Activated CD8-positive, alpha-beta memory T cell treated with anti-CD3 and anti-CD28 coated beads for 1 hour (primary cell): ENCODE measurements around the gene DEF6.

Source experiments
- DNase-seq, 2 donors: peaks; one replicate each; pipeline ENCODE4 v3.0.0-alpha.2; 2020; ENCODE audit warnings: low read depth in 1 of 2; ENCODE audit errors: extremely low read depth in 1 of 2

DEF6 gene, protein sequence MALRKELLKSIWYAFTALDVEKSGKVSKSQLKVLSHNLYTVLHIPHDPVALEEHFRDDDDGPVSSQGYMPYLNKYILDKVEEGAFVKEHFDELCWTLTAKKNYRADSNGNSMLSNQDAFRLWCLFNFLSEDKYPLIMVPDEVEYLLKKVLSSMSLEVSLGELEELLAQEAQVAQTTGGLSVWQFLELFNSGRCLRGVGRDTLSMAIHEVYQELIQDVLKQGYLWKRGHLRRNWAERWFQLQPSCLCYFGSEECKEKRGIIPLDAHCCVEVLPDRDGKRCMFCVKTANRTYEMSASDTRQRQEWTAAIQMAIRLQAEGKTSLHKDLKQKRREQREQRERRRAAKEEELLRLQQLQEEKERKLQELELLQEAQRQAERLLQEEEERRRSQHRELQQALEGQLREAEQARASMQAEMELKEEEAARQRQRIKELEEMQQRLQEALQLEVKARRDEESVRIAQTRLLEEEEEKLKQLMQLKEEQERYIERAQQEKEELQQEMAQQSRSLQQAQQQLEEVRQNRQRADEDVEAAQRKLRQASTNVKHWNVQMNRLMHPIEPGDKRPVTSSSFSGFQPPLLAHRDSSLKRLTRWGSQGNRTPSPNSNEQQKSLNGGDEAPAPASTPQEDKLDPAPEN

GRCh38 chr6:35297601-35298481, at the start of gene DEF6:
Gene DEF6 (plus strand): TSS chr6:35297818. CDS start chr6:35297857, 39 bp downstream.
- peak; percentile 73 to 76 for DNase-seq

DNA sequence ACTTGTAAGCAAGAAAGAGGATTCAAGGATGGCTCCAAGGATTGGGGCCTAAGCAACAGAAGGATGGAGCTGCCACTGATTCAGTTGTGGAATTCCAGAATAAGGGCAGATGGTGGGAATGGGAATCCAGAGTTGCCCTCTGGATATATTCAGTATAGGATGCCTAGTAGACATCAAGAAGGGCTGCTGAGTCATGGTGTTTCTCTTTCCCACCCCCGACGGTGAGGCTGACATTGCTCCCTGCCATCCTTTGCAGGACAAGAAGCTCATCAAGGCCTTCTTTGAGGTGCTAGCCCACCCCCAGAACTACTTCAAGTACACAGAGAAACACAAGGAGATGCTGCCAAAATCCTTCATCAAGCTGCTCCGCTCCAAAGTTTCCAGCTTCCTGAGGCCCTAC, 49.3 kb upstream of the DEF6 start:
- DNase-seq: no peak

DNA sequence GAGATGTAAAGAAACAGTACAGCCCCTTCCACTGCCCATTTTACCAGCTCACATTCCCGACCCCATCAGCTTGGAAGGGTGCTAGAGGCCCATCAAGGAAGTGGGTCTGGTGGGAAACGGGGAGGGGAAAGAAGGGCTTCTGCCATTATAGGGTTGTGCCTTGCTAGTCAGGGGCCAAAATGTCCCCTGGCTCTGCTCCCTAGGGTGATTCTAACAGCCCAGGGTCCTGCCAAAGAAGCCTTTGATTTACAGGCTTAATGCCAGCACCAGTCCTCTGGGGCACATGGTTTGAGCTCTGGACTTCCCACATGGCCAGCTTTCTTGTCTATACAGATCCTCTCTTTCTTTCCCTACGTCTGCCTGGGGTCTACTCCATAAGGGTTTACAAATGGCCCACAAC, 48.7 kb upstream of the DEF6 start:
- no peak for DNase-seq

GRCh38 chr6:35251949-35252348, 45.7 kb upstream of the DEF6 start:
- no peak for DNase-seq

- DNase-seq: no peak
These were observed 44.4 kb upstream of the DEF6 start for GRCh38 chr6:35253249-35253648.

DNA sequence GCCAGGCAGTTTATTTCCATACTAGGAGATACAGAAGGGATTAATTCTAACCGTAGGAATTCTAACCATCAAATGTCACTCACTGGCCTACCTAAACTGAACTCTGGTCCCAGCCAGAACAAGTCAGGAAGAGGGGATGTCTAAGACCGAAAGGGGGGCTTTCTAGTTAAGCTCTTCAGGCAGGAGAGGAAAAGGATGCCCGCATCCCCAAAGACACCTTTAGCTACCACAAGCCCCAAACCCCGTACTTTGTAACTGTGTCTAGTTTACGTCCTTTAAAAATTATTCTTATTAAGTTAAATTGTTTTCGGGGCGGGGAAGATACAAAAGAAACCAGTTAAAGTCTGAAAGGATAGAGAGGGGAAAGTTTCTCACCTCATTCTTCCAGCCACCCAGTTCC, 39.3 kb upstream of the DEF6 start:
- DNase-seq: no peak

DNA sequence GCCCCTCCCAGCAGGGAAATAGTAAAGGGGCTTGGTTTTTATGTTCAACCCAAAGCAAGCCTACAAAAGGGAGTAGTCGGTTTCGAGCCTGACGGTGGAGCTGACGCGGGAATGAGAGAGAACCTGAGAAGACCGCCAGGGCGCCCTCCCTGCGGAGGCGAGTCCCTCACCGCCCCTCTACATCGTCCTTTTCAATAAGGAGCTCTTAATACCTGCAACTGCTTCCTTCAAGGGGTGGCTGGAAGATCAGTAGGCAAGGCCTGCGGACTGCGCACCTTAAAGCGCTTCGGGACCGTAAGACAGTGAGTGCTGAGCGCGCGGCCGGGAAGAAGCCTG, 38.8 kb upstream of the DEF6 start:
- DNase-seq: no peak

DNA sequence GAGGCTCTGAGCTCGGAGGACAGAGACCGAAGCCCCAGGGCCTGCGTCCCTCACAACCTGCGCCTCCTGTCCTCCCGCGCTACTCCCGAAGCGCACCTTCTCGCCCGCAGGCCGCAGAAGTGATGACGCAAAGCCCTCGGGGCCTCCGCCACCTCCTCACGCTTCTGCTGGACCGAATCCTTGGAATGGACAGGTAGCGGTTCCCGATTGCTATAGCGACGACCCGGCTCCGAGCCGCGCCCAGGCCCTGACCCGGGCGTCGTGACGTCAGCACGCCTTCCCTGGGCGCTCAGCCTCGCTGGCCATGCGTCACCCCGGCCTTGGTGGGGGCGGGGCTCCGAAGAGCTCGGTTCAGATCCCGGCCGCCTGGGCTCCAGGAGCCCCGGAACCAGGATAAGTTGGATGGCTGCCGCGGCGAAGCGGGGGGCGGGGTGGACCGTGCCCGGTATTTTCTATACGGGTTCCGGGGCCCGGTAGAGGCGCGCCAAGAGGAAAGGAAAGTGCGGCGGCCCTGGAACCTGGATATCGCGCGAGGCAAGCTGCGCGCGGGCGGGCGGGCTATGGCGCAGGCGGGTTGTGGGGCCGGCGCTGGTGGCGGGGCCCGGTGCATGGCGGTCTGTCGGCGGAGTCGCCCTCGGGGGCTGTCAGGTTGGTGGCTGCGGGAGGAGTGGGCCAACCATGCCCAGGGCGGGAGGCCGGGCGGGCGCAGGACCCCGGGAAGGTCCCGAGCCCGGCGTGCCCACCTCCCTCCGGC, 38.2 kb upstream of the DEF6 start, which contains the start of gene ZNF76:
TSS of gene ZNF76 (plus strand) at position 542 of the 754 bp plus-strand sequence. CDS start 21,417 bp downstream, outside the sequence.
- peak; percentile 83 to 87 for DNase-seq

DNA sequence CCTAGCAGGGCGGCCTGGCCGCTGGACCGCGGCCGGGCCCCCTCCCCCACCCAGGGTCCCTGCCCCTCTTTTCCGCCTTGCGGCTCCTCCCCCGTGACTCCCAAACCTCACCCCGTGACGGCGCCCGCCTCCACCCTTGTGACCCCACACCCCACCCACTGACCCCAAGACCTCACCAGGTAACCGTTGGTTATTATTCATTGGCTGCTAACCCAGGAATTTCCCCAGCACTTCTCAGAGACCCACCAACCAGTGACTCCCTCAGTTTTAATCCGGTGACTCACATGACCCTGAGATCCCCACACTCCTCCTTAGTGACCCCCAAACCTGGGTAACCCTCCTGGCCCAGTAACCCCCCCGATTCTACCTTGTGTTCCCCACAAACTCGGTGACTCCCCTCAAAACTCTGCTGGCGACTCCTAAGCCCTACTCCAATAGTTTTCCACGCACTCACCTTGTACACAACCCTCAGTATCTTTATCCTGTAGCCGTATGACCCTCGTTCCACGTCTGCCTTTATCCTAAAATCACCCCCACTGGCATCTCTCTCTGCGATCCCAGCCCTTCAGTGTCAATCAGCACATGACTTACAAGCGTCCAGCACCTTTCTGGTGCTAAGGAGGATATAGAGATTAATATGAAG, 37.5 kb upstream of the DEF6 start:
- DNase-seq: peak; percentile 62 to 64

DNA sequence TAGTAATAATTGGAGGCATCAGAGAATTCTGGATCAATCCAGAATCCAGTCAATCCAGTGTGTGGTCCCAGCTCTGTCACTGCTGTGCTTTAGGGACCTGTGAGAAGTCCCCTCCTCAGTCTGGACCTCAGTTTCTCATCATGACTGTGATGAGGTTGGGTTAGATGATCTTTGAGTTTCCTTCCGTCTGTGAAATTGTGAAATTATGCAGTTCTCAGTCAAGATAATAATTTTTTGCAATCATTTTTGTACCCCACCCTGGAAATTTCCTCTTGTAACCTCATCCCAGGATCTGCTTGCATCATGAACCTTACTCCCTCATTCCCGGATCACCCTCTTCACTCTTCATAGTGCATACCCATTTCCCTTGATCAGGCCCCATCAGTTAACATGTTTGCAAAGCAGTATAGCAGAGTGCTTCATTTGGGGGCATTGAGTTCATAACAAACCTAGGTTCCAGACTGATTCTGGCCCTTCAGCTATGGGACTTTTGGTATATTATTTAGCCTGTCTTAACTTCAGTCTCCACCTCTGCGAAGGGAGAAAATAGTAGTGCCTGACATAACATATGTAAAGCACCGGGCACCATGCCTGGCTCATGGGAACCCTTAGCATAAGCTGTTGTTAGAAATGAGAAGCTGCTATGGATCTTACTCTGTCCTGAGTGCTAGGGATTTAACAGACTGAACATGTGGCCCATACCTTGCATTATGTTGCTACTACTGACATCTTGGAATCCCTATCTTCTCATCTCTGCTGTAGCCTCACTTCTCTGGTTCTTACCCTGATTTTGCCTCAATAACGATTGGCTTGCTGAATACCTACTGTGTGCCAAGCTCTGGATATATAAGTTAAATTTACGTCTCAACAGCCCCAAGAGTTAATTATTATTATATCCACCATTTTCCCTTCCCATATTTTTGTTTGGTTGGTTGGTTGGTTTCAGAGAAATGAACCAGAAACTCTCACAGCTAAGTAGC, 36.7 kb upstream of the DEF6 start:
- DNase-seq: no peak

DNA sequence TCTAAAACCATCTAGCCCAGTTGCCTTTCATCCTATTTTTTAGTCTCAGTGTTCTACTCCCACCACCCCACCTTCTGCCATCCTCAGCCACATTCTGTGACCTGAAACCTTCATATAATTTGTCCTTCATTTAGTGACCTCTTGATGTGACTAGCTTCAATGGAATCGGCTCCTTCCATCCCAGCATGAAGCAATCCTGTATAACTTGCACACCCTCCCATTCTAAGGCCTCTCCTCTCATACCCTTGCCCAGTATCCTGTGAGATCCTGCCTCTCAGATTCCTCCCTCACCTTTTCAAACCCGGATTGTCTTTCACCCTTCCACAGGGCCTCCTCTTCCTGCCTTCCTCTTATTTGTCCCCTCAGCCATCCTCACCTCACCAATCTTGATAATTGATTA, 35.0 kb upstream of the DEF6 start:
- DNase-seq: no peak

GRCh38 chr6:35264550-35265274, 32.9 kb upstream of the DEF6 start:
- no peak for DNase-seq

- DNase-seq: no peak
These were observed 32.1 kb upstream of the DEF6 start for GRCh38 chr6:35265523-35265922.

GRCh38 chr6:35267446-35267845, 30.2 kb upstream of the DEF6 start:
- no peak for DNase-seq

GRCh38 chr6:35267897-35268296, 29.7 kb upstream of the DEF6 start:
- no peak for DNase-seq

- no peak for DNase-seq
These were observed 25.6 kb upstream of the DEF6 start for GRCh38 chr6:35272005-35272404.

GRCh38 chr6:35273822-35274559, 23.6 kb upstream of the DEF6 start:
- no peak for DNase-seq
